WTC11 (cell line): Measurements from ENCODE around the gene CORO1C. TPM values are rescaled to one million over a fixed set of nuclear protein-coding genes. Genes with fewer than 3 reads are reported as not detected.
A peak's percentile ranks its signal among the peaks of the same experiment; 100 is the strongest.
"Not testable (repeated sequence)": the region's sequence is repeated elsewhere in the genome, so short reads cannot be mapped to it uniquely, and the experiment has no call there.

Experiments
- ATAC-seq: fragments of 200-7000 bp; cut with Tn5 transposase; 2 replicates; pipeline ENCODE4 v1.10.0; 2021; ENCODE audit warnings: mild to moderate bottlenecking, moderate library complexity
- CTCF ChIA-PET: fragments of 300-600 bp; sonication (Branson Sonifier 250); formaldehyde crosslinking; loops from one replicate; lab custom pipeline; 2021; ENCODE audit warnings: antibody characterized with exemption; lab: Charles Lee
- POLR2A ChIA-PET: fragments of 350-600 bp; sonication (Branson Sonifier 250); formaldehyde crosslinking; loops from one replicate; lab custom pipeline; 2021; ENCODE audit warnings: antibody characterized with exemption; lab: Charles Lee
- DNase-seq: peaks from one replicate; pipeline ENCODE4 v3.0.0; 2021; ENCODE audit warnings: low spot score
- H3K27ac Mint-ChIP-seq: 2 replicates; pipeline ENCODE4 v1.8.0; 2021; ENCODE audit warnings: mixed read lengths
- H3K27me3 Mint-ChIP-seq: 2 replicates; pipeline ENCODE4 v1.8.0; 2021; ENCODE audit warnings: low read depth, mild to moderate bottlenecking, moderate library complexity, mixed read lengths
- H3K36me3 Mint-ChIP-seq: 2 replicates; pipeline ENCODE4 v1.8.0; 2021; ENCODE audit warnings: mixed read lengths
- H3K4me1 Mint-ChIP-seq: 2 replicates; pipeline ENCODE4 v1.8.0; 2022; ENCODE audit warnings: mixed read lengths
- H3K4me3 Mint-ChIP-seq: 2 replicates; pipeline ENCODE4 v1.8.0; 2021; ENCODE audit warnings: mild to moderate bottlenecking, moderate library complexity, mixed read lengths
- H3K9me3 Mint-ChIP-seq: 2 replicates; pipeline ENCODE4 v1.8.0; 2021; ENCODE audit warnings: mixed read lengths
- CREB1 ChIP-seq: sonication (generic); formaldehyde crosslinking; IDR thresholded peaks from 2 replicates; pipeline ENCODE4 v1.8.0; 2023; ENCODE audit warnings: mild to moderate bottlenecking, missing genetic modification reagents
- FOXK1 ChIP-seq: sonication (generic); formaldehyde crosslinking; IDR thresholded peaks from 2 replicates; pipeline ENCODE4 v1.8.0; 2022; ENCODE audit warnings: mild to moderate bottlenecking, moderate library complexity, missing genetic modification reagents
- GRHL2 ChIP-seq: fragments of 250-450 bp; sonication (Bioruptor Pico); IDR thresholded peaks from 2 replicates; pipeline ENCODE4 v1.8.0; 2022; ENCODE audit warnings: mild to moderate bottlenecking, moderate library complexity; ENCODE audit not compliant: insufficient replicate concordance, severe bottlenecking
- IRF1 ChIP-seq: sonication (generic); formaldehyde crosslinking; IDR thresholded peaks from 2 replicates; pipeline ENCODE4 v1.8.0; 2023; ENCODE audit warnings: missing genetic modification reagents
- MYBL2 ChIP-seq: sonication (generic); formaldehyde crosslinking; IDR thresholded peaks from 2 replicates; pipeline ENCODE4 v1.8.1; 2023; ENCODE audit warnings: mild to moderate bottlenecking, moderate library complexity, missing genetic modification reagents
- NR1H2 ChIP-seq: sonication (generic); formaldehyde crosslinking; IDR thresholded peaks from 2 replicates; pipeline ENCODE4 v1.9.0; 2021; ENCODE audit warnings: mild to moderate bottlenecking, moderate library complexity, missing genetic modification reagents
- RORB ChIP-seq: fragments of 250-450 bp; sonication (Bioruptor Pico); IDR thresholded peaks from 2 replicates; pipeline ENCODE4 v1.9.0; 2021; ENCODE audit warnings: mild to moderate bottlenecking
- SMAD3 ChIP-seq: sonication (generic); formaldehyde crosslinking; IDR thresholded peaks from 2 replicates; pipeline ENCODE4 v1.8.0; 2022; ENCODE audit warnings: missing genetic modification reagents, mild to moderate bottlenecking, borderline replicate concordance
- SOX15 ChIP-seq: fragments of 250-450 bp; sonication (Bioruptor Pico); IDR thresholded peaks from 2 replicates; pipeline ENCODE4 v1.9.0; 2021; ENCODE audit warnings: mild to moderate bottlenecking
- TEAD1 ChIP-seq: sonication (generic); formaldehyde crosslinking; IDR thresholded peaks from 2 replicates; pipeline ENCODE4 v1.8.0; 2022; ENCODE audit warnings: mild to moderate bottlenecking, missing genetic modification reagents
- ZNF232 ChIP-seq: sonication (generic); formaldehyde crosslinking; IDR thresholded peaks from 2 replicates; pipeline ENCODE4 v1.8.0; 2022; ENCODE audit warnings: mild to moderate bottlenecking, missing genetic modification reagents
- ZNF416 ChIP-seq: fragments of 250-450 bp; sonication (Bioruptor Pico); IDR thresholded peaks from 2 replicates; pipeline ENCODE4 v1.9.0; 2021; ENCODE audit warnings: mild to moderate bottlenecking, inconsistent platforms
- ZNF532 ChIP-seq: fragments of 250-450 bp; sonication (Bioruptor Pico); IDR thresholded peaks from 2 replicates; pipeline ENCODE4 v1.9.0; 2021; ENCODE audit warnings: mild to moderate bottlenecking, borderline replicate concordance
- total RNA-seq: library from RNA; stranded (reverse); gene quantifications from 3 replicates; pipeline ENCODE4 v1.2.3, GENCODE V29; 2021
- TF ChIP-seq, protein P1 (sequence below): sonication (generic); formaldehyde crosslinking; IDR thresholded peaks from 2 replicates; pipeline ENCODE4 v1.8.0; 2022; ENCODE audit warnings: mild to moderate bottlenecking, missing genetic modification reagents
- TF ChIP-seq, protein P2 (sequence below): sonication (generic); formaldehyde crosslinking; IDR thresholded peaks from 2 replicates; pipeline ENCODE4 v1.8.0; 2022; ENCODE audit warnings: missing genetic modification reagents

Gene CORO1C
- total RNA-seq, 1 experiment from 2014 or later: 113 TPM

GRCh38 chr12:108633534-108634248 lies 97.6 kb downstream of the CORO1C start, which contains the start of gene SELPLG:
Gene SELPLG, minus strand, starts transcription at chr12:108633894. Its CDS starts 9,587 bp downstream, at chr12:108624307.
- Mint-ChIP-seq H3K36me3 (no peaks in the 10 kb centered on the region), H3K9me3 (no peaks in the 10 kb centered on the region), H3K4me1 (peaks cover 49% of the 10 kb centered on the region), H3K27me3 (no peaks in the 10 kb centered on the region), H3K4me3 (no peak within 1 kb of the TSS), H3K27ac (peak within 1 kb of the TSS; percentile 32; the same call in 1 of the 2 replicates)
- CTCF ChIA-PET: interaction anchor here (1.0 to 1.9 kb wide), 4 partner anchors 14 to 168 kb away, joined by 4 to 6 read pairs (median 4); no protein-coding TSS in a partner anchor
- POLR2A ChIA-PET: interaction anchor here (0.6 kb wide), 1 partner anchor 71 kb away, joined by 4 read pairs; the partner anchor contains the start of gene ISCU
- DNase-seq: no peak
- TF ChIP-seq GRHL2 (CRISPR knock-in tag) (no peak), MYBL2 (CRISPR knock-in tag) (no peak), ZNF532 (no peak), SMAD3 (CRISPR knock-in tag) (no peak), ZNF232 (CRISPR knock-in tag) (no peak), IRF1 (CRISPR knock-in tag) (no peak), RORB (CRISPR knock-in tag) (no peak), CREB1 (CRISPR knock-in tag) (no peak), ZNF416 (CRISPR knock-in tag) (no peak)
- TF ChIP-seq, protein P1, sequence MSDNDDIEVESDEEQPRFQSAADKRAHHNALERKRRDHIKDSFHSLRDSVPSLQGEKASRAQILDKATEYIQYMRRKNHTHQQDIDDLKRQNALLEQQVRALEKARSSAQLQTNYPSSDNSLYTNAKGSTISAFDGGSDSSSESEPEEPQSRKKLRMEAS: no peak
- no peak for ATAC-seq

GRCh38 chr12:108633081-108633533 lies 98.2 kb downstream of the CORO1C start:
- ChIA-PET POLR2A (interaction anchor here (0.6 kb wide), 1 partner anchor 71 kb away, joined by 4 read pairs; the partner anchor contains the start of gene ISCU), CTCF (interaction anchor here (0.7 to 1.8 kb wide), 2 partner anchors 15 to 32 kb away, joined by 4 to 5 read pairs; no protein-coding TSS in a partner anchor)
- H3K27me3 Mint-ChIP-seq: no peaks in the 10 kb centered on the region
- peaks cover 46% of the 10 kb centered on the region for H3K4me1 Mint-ChIP-seq
- ATAC-seq (no peak), DNase-seq (no peak)
- TF ChIP-seq SOX15 (CRISPR knock-in tag) (no peak), ZNF416 (CRISPR knock-in tag) (no peak), FOXK1 (no peak), TEAD1 (CRISPR knock-in tag) (no peak), NR1H2 (CRISPR knock-in tag) (no peak)
- TF ChIP-seq, protein P2, sequence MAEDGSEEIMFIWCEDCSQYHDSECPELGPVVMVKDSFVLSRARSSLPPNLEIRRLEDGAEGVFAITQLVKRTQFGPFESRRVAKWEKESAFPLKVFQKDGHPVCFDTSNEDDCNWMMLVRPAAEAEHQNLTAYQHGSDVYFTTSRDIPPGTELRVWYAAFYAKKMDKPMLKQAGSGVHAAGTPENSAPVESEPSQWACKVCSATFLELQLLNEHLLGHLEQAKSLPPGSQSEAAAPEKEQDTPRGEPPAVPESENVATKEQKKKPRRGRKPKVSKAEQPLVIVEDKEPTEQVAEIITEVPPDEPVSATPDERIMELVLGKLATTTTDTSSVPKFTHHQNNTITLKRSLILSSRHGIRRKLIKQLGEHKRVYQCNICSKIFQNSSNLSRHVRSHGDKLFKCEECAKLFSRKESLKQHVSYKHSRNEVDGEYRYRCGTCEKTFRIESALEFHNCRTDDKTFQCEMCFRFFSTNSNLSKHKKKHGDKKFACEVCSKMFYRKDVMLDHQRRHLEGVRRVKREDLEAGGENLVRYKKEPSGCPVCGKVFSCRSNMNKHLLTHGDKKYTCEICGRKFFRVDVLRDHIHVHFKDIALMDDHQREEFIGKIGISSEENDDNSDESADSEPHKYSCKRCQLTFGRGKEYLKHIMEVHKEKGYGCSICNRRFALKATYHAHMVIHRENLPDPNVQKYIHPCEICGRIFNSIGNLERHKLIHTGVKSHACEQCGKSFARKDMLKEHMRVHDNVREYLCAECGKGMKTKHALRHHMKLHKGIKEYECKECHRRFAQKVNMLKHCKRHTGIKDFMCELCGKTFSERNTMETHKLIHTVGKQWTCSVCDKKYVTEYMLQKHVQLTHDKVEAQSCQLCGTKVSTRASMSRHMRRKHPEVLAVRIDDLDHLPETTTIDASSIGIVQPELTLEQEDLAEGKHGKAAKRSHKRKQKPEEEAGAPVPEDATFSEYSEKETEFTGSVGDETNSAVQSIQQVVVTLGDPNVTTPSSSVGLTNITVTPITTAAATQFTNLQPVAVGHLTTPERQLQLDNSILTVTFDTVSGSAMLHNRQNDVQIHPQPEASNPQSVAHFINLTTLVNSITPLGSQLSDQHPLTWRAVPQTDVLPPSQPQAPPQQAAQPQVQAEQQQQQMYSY (CRISPR knock-in tag): no peak
- H3K27ac Mint-ChIP-seq: no peak overlapping the region
- no peak overlapping the region for H3K4me3 Mint-ChIP-seq
- no peaks in the 10 kb centered on the region for H3K36me3 Mint-ChIP-seq
- H3K9me3 Mint-ChIP-seq: no peaks in the 10 kb centered on the region

DNA sequence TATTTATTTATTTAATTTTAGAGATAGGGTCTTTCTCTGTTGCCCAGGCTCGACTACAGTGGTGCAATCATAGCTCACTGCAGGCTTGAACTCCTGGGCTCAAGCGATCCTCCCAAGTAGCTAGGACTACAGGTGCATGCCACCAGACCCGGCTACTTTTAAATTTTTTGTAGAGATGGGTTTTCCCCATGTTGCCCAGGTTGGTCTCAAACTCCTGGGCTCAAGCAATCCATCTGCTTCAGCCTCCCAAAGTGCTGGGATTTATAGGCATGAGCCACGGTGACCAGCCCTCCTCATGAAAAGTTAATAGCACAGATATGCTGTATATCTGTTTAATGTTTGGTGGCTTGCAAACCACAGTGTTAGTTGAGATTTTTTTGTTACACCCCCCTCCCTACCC lies 100.1 kb downstream of the CORO1C start:
- H3K4me3 Mint-ChIP-seq, DNase-seq, POLR2A ChIA-PET, H3K27me3 Mint-ChIP-seq, H3K9me3 Mint-ChIP-seq, H3K27ac Mint-ChIP-seq, ATAC-seq, H3K36me3 Mint-ChIP-seq: not testable (repeated sequence)
- CTCF ChIA-PET: interaction anchor here (1.0 kb wide), 1 partner anchor 19 kb away, joined by 3 read pairs; no protein-coding TSS in a partner anchor
- H3K4me1 Mint-ChIP-seq: peaks cover 32% of the 10 kb centered on the region
